Esophagus (tissue), 2 donors: Measurements from ENCODE around the gene RXFP2. TPM values are rescaled to one million over a fixed set of nuclear protein-coding genes. Genes with fewer than 3 reads are reported as not detected.

Experiments
- H3K27ac ChIP-seq, 2 donors: one replicate each; pipeline ENCODE4 v1.5.1; 2013; ENCODE audit warnings: low read depth in 2 of 2, mild to moderate bottlenecking in 2 of 2, inconsistent platforms in 1 of 2, low read length in 1 of 2, moderate library complexity in 1 of 2
- H3K27me3 ChIP-seq, 2 donors: one replicate each; pipeline ENCODE4 v1.6.1; 2013; ENCODE audit warnings: low read length in 2 of 2, control low read depth in 1 of 2, mild to moderate bottlenecking in 1 of 2; ENCODE audit not compliant: insufficient read depth in 2 of 2, control insufficient read depth in 1 of 2
- H3K36me3 ChIP-seq, 2 donors: one replicate each; pipeline ENCODE4 v1.6.1; 2013; ENCODE audit warnings: low read length in 1 of 2; ENCODE audit not compliant: control insufficient read depth in 2 of 2, insufficient read depth in 2 of 2
- H3K4me1 ChIP-seq, 2 donors: one replicate each; pipeline ENCODE4 v1.6.1; 2013; ENCODE audit warnings: low read length in 1 of 2; ENCODE audit not compliant: control insufficient read depth in 2 of 2, insufficient read depth in 2 of 2
- H3K4me3 ChIP-seq, 2 donors: one replicate each; pipeline ENCODE4 v1.5.1; 2013; ENCODE audit warnings: low read length in 2 of 2, mild to moderate bottlenecking in 2 of 2, low read depth in 1 of 2, moderate library complexity in 1 of 2
- H3K9me3 ChIP-seq, 2 donors: one replicate each; pipeline ENCODE4 v1.6.1; 2013; ENCODE audit warnings: mild to moderate bottlenecking in 2 of 2, low read depth in 1 of 2, low read length in 1 of 2, moderate library complexity in 1 of 2; ENCODE audit not compliant: control insufficient read depth in 2 of 2, insufficient read depth in 1 of 2
- WGBS, 2 donors: extraction: QIAGEN DNeasy Blood & Tissue Kit; methylation state at CpG; one replicate each; pipeline ENCODE4 v1.1.7; 2013; 5-methylcytosine and 5-hydroxymethylcytosine counted together
- polyA plus RNA-seq, 2 donors: library from polyadenylated mRNA; stranded (reverse); fragments of 200-250 nt; gene quantifications; one replicate each; pipeline ENCODE4 v1.2.3, GENCODE V29; 2013
- donor health status: healthy with polysubstance abuse.
- donor health status: Bipolar disorder and iron deficiency.

RXFP2 gene
- polyA plus RNA-seq, 2 donors = not detected

DNA sequence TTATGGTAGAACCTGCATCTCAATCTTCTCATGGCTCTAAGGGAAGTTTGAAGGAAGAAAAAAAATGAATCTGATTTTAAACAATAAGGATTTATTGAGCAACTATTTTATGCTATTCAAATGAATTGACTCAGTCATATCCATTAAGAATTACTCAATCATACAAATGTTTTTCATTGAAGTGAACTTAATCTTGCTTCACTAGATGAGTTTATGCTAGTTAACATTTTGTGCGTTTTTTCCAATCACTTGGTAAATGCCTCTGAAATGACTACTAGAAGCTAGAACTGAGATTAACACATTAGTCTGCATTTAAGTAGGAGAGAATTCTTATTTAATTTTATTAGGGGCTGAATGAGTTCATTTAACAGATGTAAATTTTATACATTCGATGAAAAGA, 25.2 kb downstream of the RXFP2 start:
- 90 to 92% methylated on average over 2 of the region's 2 CpGs for WGBS, 2 donors
- H3K4me3 ChIP-seq = no peak overlapping the region
- H3K36me3 ChIP-seq = no peaks in the 10 kb centered on the region
- no peaks in the 10 kb centered on the region for H3K9me3 ChIP-seq
- H3K4me1 ChIP-seq = no peaks in the 10 kb centered on the region
- no peak overlapping the region for H3K27ac ChIP-seq
- no peaks in the 10 kb centered on the region for H3K27me3 ChIP-seq

DNA sequence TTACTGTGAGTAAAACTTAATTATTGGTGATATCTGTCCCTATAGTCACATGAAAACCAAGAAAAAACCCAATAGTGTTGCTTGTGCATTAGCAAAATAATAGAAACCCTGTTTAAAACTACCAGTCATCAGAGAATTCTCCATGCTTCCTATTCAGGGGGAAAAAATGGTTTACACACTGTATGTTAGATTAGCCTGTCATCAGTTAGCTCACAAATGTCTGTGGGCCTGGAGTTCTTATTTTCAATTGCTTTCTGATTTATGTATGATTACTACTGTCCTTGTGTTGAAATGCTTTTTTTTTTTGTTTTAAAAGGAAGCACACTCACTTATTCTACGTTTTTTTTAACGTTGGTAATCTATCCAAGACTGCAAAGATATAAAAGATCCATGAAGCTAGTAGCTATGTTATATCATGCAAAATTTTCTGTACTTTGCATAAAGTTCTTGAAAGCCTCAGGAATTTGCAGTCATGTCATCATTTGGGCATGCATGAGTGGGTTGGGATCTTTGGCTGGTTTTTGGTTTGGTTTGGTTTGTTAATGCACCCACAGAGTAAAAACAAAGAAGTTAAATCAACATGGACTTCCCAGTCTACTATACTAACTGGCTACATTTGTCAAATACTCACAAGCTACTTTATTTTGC, 25.9 kb downstream of the RXFP2 start:
- H3K9me3 ChIP-seq = no peaks in the 10 kb centered on the region
- H3K4me1 ChIP-seq = no peaks in the 10 kb centered on the region
- 44% methylated on average over 2 of the region's 2 CpGs for WGBS, 2 donors
- H3K4me3 ChIP-seq = no peak overlapping the region
- H3K27me3 ChIP-seq = no peaks in the 10 kb centered on the region
- no peaks in the 10 kb centered on the region for H3K36me3 ChIP-seq
- H3K27ac ChIP-seq = no peak overlapping the region

GRCh38 chr13:31767175-31767900, 28.0 kb downstream of the RXFP2 start:
- 53 to 70% methylated on average over 4 of the region's 4 CpGs for WGBS, 2 donors
- no peak overlapping the region for H3K27ac ChIP-seq

DNA sequence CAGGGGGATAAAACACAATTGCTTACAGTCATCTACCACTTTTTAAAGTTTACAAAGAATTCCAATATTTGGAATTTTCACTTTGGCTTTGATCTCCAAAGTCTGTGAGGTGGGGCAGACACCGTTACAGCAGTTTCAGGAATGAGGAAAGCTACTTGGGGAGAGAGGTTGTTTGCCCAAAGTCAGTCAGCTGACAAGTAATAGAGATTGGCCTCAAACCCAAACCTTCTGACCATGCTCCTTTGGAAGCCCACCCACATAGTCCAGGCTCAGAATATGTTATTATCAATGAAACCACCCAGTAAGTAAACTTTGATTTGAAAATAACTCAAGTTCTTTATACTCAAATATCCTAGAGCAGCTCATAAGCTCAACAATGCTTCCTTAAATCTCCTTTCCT, 29.0 kb downstream of the RXFP2 start:
- 51 to 52% methylated on average over 1 of the region's 1 CpG for WGBS, 2 donors

More at GRCh38 chr13:31767175-31767900, 28.0 kb downstream of the RXFP2 start:
- H3K4me3 ChIP-seq = no peak overlapping the region
- H3K4me1 ChIP-seq = no peaks in the 10 kb centered on the region
- no peaks in the 10 kb centered on the region for H3K27me3 ChIP-seq
- H3K9me3 ChIP-seq = no peaks in the 10 kb centered on the region
- H3K36me3 ChIP-seq = no peaks in the 10 kb centered on the region

DNA sequence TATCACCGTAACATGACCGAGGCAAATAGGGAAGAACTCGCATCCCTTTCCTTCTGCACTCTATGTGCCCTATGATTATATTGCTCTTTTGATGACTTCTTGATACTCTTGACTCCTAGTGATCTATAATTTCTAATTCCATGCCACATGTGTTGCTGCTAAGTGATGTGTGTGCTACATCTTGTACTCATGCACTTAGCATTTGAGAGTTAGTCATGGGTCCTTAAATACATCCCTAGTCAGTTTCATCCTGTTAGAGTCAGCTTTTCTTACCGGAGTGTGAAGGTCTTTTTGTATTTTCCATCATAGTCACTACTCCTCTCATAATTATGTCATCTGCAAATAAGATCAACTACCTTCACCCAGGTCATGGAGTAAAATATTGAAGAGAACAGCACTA, 30.2 kb downstream of the RXFP2 start:
- Histone ChIP-seq H3K4me1 (no peaks in the 10 kb centered on the region), H3K27me3 (no peaks in the 10 kb centered on the region), H3K36me3 (no peaks in the 10 kb centered on the region), H3K4me3 (no peak overlapping the region), H3K27ac (no peak overlapping the region), H3K9me3 (no peaks in the 10 kb centered on the region)
- 91% methylated on average over 4 of the region's 4 CpGs for whole genome bisulfite sequencing, 2 donors

More for the DNA sequence above, 29.0 kb downstream of the RXFP2 start:
- Histone ChIP-seq H3K4me3 (no peak overlapping the region), H3K36me3 (no peaks in the 10 kb centered on the region), H3K27me3 (no peaks in the 10 kb centered on the region), H3K9me3 (no peaks in the 10 kb centered on the region), H3K27ac (no peak overlapping the region), H3K4me1 (no peaks in the 10 kb centered on the region)

DNA sequence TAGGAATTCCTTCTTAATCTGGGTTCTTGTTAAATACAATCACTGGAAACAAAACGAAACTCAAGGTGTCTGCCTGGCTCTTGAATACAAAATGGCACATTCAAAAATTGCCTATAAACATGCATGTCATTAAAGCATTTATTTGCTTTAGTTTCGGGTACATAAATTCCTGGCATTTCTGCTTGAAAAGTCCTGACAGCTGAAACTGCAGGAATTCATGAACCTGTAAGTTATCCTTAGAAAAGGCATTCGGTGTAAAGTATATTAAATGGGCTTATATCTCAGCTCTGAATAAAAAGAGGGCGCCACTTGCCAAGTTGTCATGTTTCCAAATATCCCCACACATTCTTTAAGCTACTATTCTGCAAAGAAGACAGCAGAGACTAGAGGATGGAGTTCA, 32.9 kb downstream of the RXFP2 start:
- Histone ChIP-seq H3K9me3 (no peaks in the 10 kb centered on the region), H3K36me3 (no peaks in the 10 kb centered on the region), H3K27ac (no peak overlapping the region), H3K4me3 (no peak overlapping the region), H3K27me3 (no peaks in the 10 kb centered on the region), H3K4me1 (no peaks in the 10 kb centered on the region)
- 69 to 70% methylated on average over 4 of the region's 4 CpGs for WGBS, 2 donors

DNA sequence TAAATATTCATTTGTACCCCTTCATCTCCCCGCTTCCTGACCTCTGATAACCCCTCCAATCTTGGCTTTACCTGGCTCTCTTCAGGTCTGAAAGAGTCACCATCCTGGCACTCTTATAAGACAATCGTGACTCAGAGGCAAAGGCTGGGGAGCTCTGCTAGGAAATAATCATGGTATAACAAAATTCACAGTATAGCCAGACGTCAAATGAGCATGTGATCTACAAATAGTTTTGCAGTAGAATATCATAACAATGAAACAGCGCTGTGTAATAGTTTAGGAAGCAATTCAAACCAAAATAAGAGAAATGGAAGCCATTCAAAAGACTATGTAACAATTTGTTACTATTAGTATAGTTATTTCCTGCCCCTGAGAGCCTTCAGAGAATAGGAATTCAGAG, 34.2 kb downstream of the RXFP2 start:
- Histone ChIP-seq H3K27ac (no peak overlapping the region), H3K4me3 (peak overlapping the region in 1 of 2 donors; percentile 19), H3K36me3 (no peaks in the 10 kb centered on the region), H3K4me1 (no peaks in the 10 kb centered on the region), H3K9me3 (no peaks in the 10 kb centered on the region), H3K27me3 (no peaks in the 10 kb centered on the region)
- 52 to 57% methylated on average over 4 of the region's 4 CpGs for WGBS, 2 donors

DNA sequence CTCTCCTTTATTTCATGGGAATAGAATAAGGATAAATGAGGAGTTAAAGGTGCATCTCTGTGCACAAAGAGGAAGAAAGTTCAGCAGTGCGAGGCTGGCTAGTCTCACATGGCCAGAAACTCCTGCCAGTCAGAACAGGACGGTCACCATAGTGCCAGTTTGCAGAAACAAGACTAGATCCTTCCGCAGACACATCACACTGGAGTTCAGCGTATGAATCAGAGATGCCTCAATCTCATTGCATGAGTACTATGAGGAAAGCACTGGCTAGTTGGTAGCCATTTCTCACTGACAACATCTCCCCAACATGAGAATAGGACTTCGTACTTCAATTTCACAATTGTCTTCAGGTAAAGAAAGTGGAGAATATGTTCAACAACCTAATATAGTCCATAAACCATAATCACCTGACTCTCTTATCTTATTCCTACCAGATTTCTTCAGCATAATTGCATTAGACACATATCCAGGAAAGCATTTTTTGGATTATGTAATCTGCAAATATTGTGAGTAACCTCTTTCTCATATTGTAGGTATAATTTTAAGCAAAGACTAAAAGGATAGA, 34.9 kb downstream of the RXFP2 start:
- Histone ChIP-seq H3K36me3 (no peaks in the 10 kb centered on the region), H3K4me1 (no peaks in the 10 kb centered on the region), H3K27ac (no peak overlapping the region), H3K9me3 (no peaks in the 10 kb centered on the region), H3K27me3 (no peaks in the 10 kb centered on the region), H3K4me3 (no peak overlapping the region)
- 89 to 94% methylated on average over 5 of the region's 5 CpGs for WGBS, 2 donors

DNA sequence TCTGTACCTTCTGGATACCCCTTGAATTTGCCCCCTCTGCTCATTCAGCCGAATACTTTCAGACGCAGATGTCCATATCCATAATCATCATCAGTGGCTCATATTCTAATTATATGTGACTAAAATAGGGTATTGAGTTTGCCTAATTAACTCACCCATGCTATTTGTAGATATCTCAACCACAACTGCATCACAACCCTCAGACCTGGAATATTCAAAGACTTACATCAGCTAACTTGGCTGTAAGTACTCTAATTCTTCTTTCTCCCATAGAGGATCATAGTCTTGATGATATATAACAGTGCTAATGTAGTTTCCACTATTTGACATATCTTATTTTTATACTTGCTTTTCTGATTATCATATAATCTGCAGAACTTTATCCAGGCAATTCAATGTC, 35.8 kb downstream of the RXFP2 start:
- Histone ChIP-seq H3K4me1 (no peaks in the 10 kb centered on the region), H3K27ac (no peak overlapping the region), H3K9me3 (no peaks in the 10 kb centered on the region), H3K27me3 (no peaks in the 10 kb centered on the region), H3K4me3 (no peak overlapping the region), H3K36me3 (no peaks in the 10 kb centered on the region)
- WGBS, 2 donors = 93 to 96% methylated on average over 2 of the region's 2 CpGs
